ENCODE results near the gene PDE4A. TPM values are rescaled to one million over a fixed set of nuclear protein-coding genes. Genes with fewer than 3 reads are reported as not detected.
A peak's percentile ranks its signal among the peaks of the same experiment; 100 is the strongest.
"Not testable (repeated sequence)": the region's sequence is repeated elsewhere in the genome, so short reads cannot be mapped to it uniquely, and the experiment has no call there.

The PDE4A gene
- 10 to 100 TPM in 1 of 4 donors, 1 to 10 TPM in 3; 6.4 to 10.1 (median 8.4) TPM for total RNA-seq

- no peak for DNase-seq
- Histone ChIP-seq H3K36me3 (no peaks in the 10 kb centered on the region), H3K27ac (no peak within 1 kb of the TSS), H3K9me3 (no peaks in the 10 kb centered on the region), H3K4me3 (peak within 1 kb of the TSS; percentile 21 to 41 (median 33)), H3K4me1 (peaks cover 26 to 46% of the 10 kb centered on the region in 2 donors), H3K27me3 (peaks cover 61 to 67% (median 62%) of the 10 kb centered on the region in 3 donors)
- in situ Hi-C loops (cut with MboI; ENCODE audit: low sequenced_read_pairs in 4 of 4), result loop anchor here in 1 of 4 donors (25.0 kb wide), 1 partner anchor 142 kb away; the partner anchor contains the start of genes CDKN2D and KRI1
- TF ChIP-seq CTCF (IDR thresholded peaks at IDR 0.05 in 4 of 5, conservative IDR thresholded peaks at IDR 0.05 in 1 of 5), result peak in 4 of 5 experiments; percentile 5 to 33 (median 16)
- TF ChIP-seq POLR2A (IDR thresholded peaks at IDR 0.05), result no peak
- no peak for ATAC-seq
- intact Hi-C loops (cut with DNase I; ENCODE audit: low total_unique reads), result no loop called here
These were observed at the start of gene PDE4A for GRCh38 chr19:10420444-10421239. Gene PDE4A, plus strand, starts transcription at chr19:10420538. Its CDS starts 227 bp downstream, at chr19:10420765.

- H3K9me3 ChIP-seq, result no peaks in the 10 kb centered on the region
- in situ Hi-C loops (cut with MboI; ENCODE audit: low sequenced_read_pairs in 4 of 4), result no loop called here
- no peaks in the 10 kb centered on the region for H3K4me1 ChIP-seq
- no peaks in the 10 kb centered on the region for H3K27me3 ChIP-seq
- H3K36me3 ChIP-seq, result peaks cover 0 to 26% of the 10 kb centered on the region in 2 donors
- no peak overlapping the region for H3K27ac ChIP-seq
- intact Hi-C loops (cut with DNase I; ENCODE audit: low total_unique reads), result no loop called here
- ATAC-seq, result no peak
- no peak overlapping the region for H3K4me3 ChIP-seq
- no peak for DNase-seq
- TF ChIP-seq CTCF (IDR thresholded peaks at IDR 0.05 in 4 of 5, conservative IDR thresholded peaks at IDR 0.05 in 1 of 5), result no peak
- TF ChIP-seq POLR2A (IDR thresholded peaks at IDR 0.05), result no peak
These were observed 47.6 kb upstream of the PDE4A start for GRCh38 chr19:10372690-10373089.

- H3K36me3 ChIP-seq, result peaks cover 0 to 20% of the 10 kb centered on the region in 2 donors
- H3K9me3 ChIP-seq, result no peaks in the 10 kb centered on the region
- no peak for TF ChIP-seq CTCF (IDR thresholded peaks at IDR 0.05 in 4 of 5, conservative IDR thresholded peaks at IDR 0.05 in 1 of 5)
- no peak for TF ChIP-seq POLR2A (IDR thresholded peaks at IDR 0.05)
- H3K4me1 ChIP-seq, result peaks cover 6 to 10% of the 10 kb centered on the region in 2 donors
- H3K4me3 ChIP-seq, result no peak overlapping the region
- ATAC-seq, result no peak
- in situ Hi-C loops (cut with MboI; ENCODE audit: low sequenced_read_pairs in 4 of 4) (loop anchor here in 3 of 4 donors (25.0 kb wide), 1 partner anchor 438 kb away; the partner anchor contains the start of gene OLFM2 (in 3 of the 3)), intact Hi-C loops (cut with DNase I; ENCODE audit: low total_unique reads) (no loop called here)
- no peak overlapping the region for H3K27ac ChIP-seq
- no peaks in the 10 kb centered on the region for H3K27me3 ChIP-seq
- no peak for DNase-seq
These were observed 45.4 kb upstream of the PDE4A start for GRCh38 chr19:10374931-10375330.

GRCh38 chr19:10377140-10377640 is 43.1 kb upstream of the PDE4A start:
- DNase-seq; H3K4me3 ChIP-seq; H3K27ac ChIP-seq; H3K27me3 ChIP-seq; intact Hi-C loops (cut with DNase I; ENCODE audit: low total_unique reads); ATAC-seq; H3K9me3 ChIP-seq: not testable (repeated sequence)
- Histone ChIP-seq H3K36me3 (peaks cover 0 to 20% of the 10 kb centered on the region in 2 donors), H3K4me1 (peaks cover 10 to 14% of the 10 kb centered on the region in 2 donors)
- in situ Hi-C loops (cut with MboI; ENCODE audit: low sequenced_read_pairs in 4 of 4), result loop anchor here in 3 of 4 donors (25.0 kb wide), 1 partner anchor 440 kb away; the partner anchor contains the start of gene OLFM2 (in 3 of the 3)

- ATAC-seq, result no peak
- peaks cover 0 to 20% of the 10 kb centered on the region in 2 donors for H3K36me3 ChIP-seq
- no peak overlapping the region for H3K4me3 ChIP-seq
- peaks cover 10 to 14% of the 10 kb centered on the region in 2 donors for H3K4me1 ChIP-seq
- DNase-seq, result no peak
- H3K27ac ChIP-seq, result no peak overlapping the region
- no peaks in the 10 kb centered on the region for H3K9me3 ChIP-seq
- H3K27me3 ChIP-seq, result no peaks in the 10 kb centered on the region
- no peak for TF ChIP-seq CTCF (IDR thresholded peaks at IDR 0.05 in 4 of 5, conservative IDR thresholded peaks at IDR 0.05 in 1 of 5)
- TF ChIP-seq POLR2A (IDR thresholded peaks at IDR 0.05), result no peak
- in situ Hi-C loops (cut with MboI; ENCODE audit: low sequenced_read_pairs in 4 of 4) (loop anchor here in 3 of 4 donors (25.0 kb wide), 1 partner anchor 441 kb away; the partner anchor contains the start of gene OLFM2 (in 3 of the 3)), intact Hi-C loops (cut with DNase I; ENCODE audit: low total_unique reads) (no loop called here)
These were observed 42.2 kb upstream of the PDE4A start for GRCh38 chr19:10378124-10378523.

All from gastrocnemius medialis (tissue), 4 donors.